ENCODE data around the gene KL. TPM values are rescaled to one million over a fixed set of nuclear protein-coding genes. Genes with fewer than 3 reads are reported as not detected.

KL gene
- total and polyA plus RNA-seq, 10 of the 15 experiments (the other 5 are each of a cell fraction or from before 2014, with no cell fraction given) = 0.08 to 2.1 (median 1.4) TPM

GRCh38 chr13:33003458-33004019, 12.7 kb upstream of the KL start:
- ChIA-PET CTCF (interaction anchor here (1.2 kb wide), 1 partner anchor 13 kb away, joined by 3 read pairs; the partner anchor contains the start of gene KL), SMC1A (ENCODE audit: uncharacterized antibody, unreplicated experiment) (interaction anchor here (1.4 kb wide), 1 partner anchor 10 kb away, joined by 3 read pairs; no protein-coding TSS in a partner anchor), RAD21 (ENCODE audit: unreplicated experiment) (no interaction called here), POLR2A (no interaction called here)
- in situ Hi-C loops (cut with MboI) (no loop called here), intact Hi-C loops (cut with micrococcal nuclease; ENCODE audit: unreplicated experiment) (no loop called here)
- no peak overlapping the region for H3K9ac ChIP-seq (ENCODE audit: control insufficient read depth, insufficient read depth, low read length)
- no peak for TF ChIP-seq TBL1XR1 (IDR thresholded peaks at IDR 0.05; ENCODE audit: low read depth, low read length)
- TF ChIP-seq CBX5 (IDR thresholded peaks at IDR 0.05; ENCODE audit: low read depth) = no peak
- TF ChIP-seq RUNX3 (IDR thresholded peaks at IDR 0.05; ENCODE audit: low read length) = no peak
- no peak for TF ChIP-seq NFYB (IDR thresholded peaks at IDR 0.05; ENCODE audit: insufficient read depth, low read depth, low read length)
- TF ChIP-seq GATAD2B (conservative IDR thresholded peaks at IDR 0.05; ENCODE audit: low read depth) = no peak
- no peak for TF ChIP-seq RAD51 (IDR thresholded peaks at IDR 0.05)
- TF ChIP-seq, protein P1, sequence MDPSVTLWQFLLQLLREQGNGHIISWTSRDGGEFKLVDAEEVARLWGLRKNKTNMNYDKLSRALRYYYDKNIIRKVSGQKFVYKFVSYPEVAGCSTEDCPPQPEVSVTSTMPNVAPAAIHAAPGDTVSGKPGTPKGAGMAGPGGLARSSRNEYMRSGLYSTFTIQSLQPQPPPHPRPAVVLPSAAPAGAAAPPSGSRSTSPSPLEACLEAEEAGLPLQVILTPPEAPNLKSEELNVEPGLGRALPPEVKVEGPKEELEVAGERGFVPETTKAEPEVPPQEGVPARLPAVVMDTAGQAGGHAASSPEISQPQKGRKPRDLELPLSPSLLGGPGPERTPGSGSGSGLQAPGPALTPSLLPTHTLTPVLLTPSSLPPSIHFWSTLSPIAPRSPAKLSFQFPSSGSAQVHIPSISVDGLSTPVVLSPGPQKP (IDR thresholded peaks at IDR 0.05; ENCODE audit: low read depth, low read length) = no peak
- no peak for TF ChIP-seq JUND (IDR thresholded peaks at IDR 0.05; ENCODE audit: low read depth, low read length)
- TF ChIP-seq SMARCA5 (IDR thresholded peaks at IDR 0.05) = no peak
- TF ChIP-seq, protein P2, sequence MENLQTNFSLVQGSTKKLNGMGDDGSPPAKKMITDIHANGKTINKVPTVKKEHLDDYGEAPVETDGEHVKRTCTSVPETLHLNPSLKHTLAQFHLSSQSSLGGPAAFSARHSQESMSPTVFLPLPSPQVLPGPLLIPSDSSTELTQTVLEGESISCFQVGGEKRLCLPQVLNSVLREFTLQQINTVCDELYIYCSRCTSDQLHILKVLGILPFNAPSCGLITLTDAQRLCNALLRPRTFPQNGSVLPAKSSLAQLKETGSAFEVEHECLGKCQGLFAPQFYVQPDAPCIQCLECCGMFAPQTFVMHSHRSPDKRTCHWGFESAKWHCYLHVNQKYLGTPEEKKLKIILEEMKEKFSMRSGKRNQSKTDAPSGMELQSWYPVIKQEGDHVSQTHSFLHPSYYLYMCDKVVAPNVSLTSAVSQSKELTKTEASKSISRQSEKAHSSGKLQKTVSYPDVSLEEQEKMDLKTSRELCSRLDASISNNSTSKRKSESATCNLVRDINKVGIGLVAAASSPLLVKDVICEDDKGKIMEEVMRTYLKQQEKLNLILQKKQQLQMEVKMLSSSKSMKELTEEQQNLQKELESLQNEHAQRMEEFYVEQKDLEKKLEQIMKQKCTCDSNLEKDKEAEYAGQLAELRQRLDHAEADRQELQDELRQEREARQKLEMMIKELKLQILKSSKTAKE (IDR thresholded peaks at IDR 0.05; ENCODE audit: low read depth, poor library complexity, severe bottlenecking) = no peak
- no peak for TF ChIP-seq KAT2A (conservative IDR thresholded peaks at IDR 0.05; ENCODE audit: control insufficient read depth, low read depth, low read length)
- TF ChIP-seq PRDM15 (CRISPR knock-in tag; IDR thresholded peaks at IDR 0.05) = no peak
- peak; percentile 54 for ATAC-seq
- H4K20me1 ChIP-seq (ENCODE audit: control insufficient read depth, insufficient read depth) = no peaks in the 10 kb centered on the region
- BruUV-seq (replicated peaks) = no TSS peak
- no peak overlapping the region for H3K4me3 ChIP-seq
- DNase-seq (ENCODE audit: low read depth, low spot score) = no peak
- no peak overlapping the region for H3K27ac ChIP-seq (ENCODE audit: control insufficient read depth, insufficient read depth)
- H3K9me3 ChIP-seq (replicated peaks; ENCODE audit: control insufficient read depth, insufficient read depth, low read length) = peaks cover 6% of the 10 kb centered on the region; the same call in 2 of the 3 replicates
- H3K27me3 ChIP-seq (replicated peaks in 1 of 2; ENCODE audit: control insufficient read depth in 2 of 2, insufficient read depth in 2 of 2, low read length in 1 of 2) = no peaks in the 10 kb centered on the region
- no peak for FAIRE-seq
- H3K36me3 ChIP-seq (ENCODE audit: control insufficient read depth in 2 of 2, insufficient read depth in 2 of 2, low read length in 1 of 2) = no peaks in the 10 kb centered on the region
- H2AFZ ChIP-seq (ENCODE audit: control insufficient read depth, low read depth, low read length) = no peak overlapping the region
- H3K4me2 ChIP-seq (ENCODE audit: control insufficient read depth, insufficient read depth) = no peak overlapping the region
- no peaks in the 10 kb centered on the region for H3K4me1 ChIP-seq (ENCODE audit: control insufficient read depth, insufficient read depth, low read length)
- H3K79me2 ChIP-seq (ENCODE audit: control insufficient read depth, insufficient read depth, low read length) = no peaks in the 10 kb centered on the region
- WGBS (ENCODE audit: insufficient coverage, insufficient replicate concordance, low lambda C conversion rate, missing lambda C conversion rate) = 27% methylated on average over 2 of the region's 2 CpGs

Data from GM12878 (cell line).